OCI-LY7 (cell line): Measurements from ENCODE around the gene DNMT3B. TPM values are rescaled to one million over a fixed set of nuclear protein-coding genes. Genes with fewer than 3 reads are reported as not detected.

Source experiments
- BruUV-seq: library from RNA; stranded (reverse); fragments of 400-500 nt; replicated peaks from 2 replicates; lab custom pipeline; 2021; lab: Mats Ljungman, UMichigan
- CTCF ChIA-PET: fragments of 300-600 bp; sonication (Branson Sonifier 250); formaldehyde crosslinking; loops from one replicate; lab custom pipeline; 2022; ENCODE audit warnings: antibody characterized with exemption; ENCODE audit not compliant: unreplicated experiment; lab: Charles Lee
- POLR2A ChIA-PET: fragments of 300-600 bp; sonication (Branson Sonifier 250); formaldehyde crosslinking; loops from one replicate; lab custom pipeline; 2022; ENCODE audit warnings: antibody characterized with exemption; lab: Charles Lee
- DNase-seq: peaks from one replicate; pipeline ENCODE4 v3.0.0-alpha.2; 2015; ENCODE audit warnings: low spot score
- H2AFZ ChIP-seq: fragments of 200-600 bp; sonication (generic), shearing (Covaris generic); 2 replicates; pipeline ENCODE4 v1.6.1; 2014; ENCODE audit warnings: mild to moderate bottlenecking, antibody characterized with exemption, low read length, moderate library complexity
- H3K27ac ChIP-seq: fragments of 200-600 bp; sonication (generic); 2 replicates; pipeline ENCODE4 v1.5.1; 2014; ENCODE audit warnings: mixed run types, low read depth, mild to moderate bottlenecking, moderate library complexity, low read length, inconsistent platforms; ENCODE audit not compliant: poor library complexity, severe bottlenecking
- H3K36me3 ChIP-seq: fragments of 200-600 bp; sonication (generic); 2 replicates; pipeline ENCODE4 v1.6.1; 2014; ENCODE audit warnings: mild to moderate bottlenecking, antibody characterized with exemption, low read length, moderate library complexity, mixed read lengths; ENCODE audit not compliant: insufficient read depth
- H3K4me1 ChIP-seq: fragments of 200-600 bp; sonication (generic); 2 replicates; pipeline ENCODE4 v1.5.1; 2014; ENCODE audit warnings: mild to moderate bottlenecking, low read length; ENCODE audit not compliant: insufficient read depth, poor library complexity, severe bottlenecking
- H3K4me2 ChIP-seq: fragments of 200-600 bp; sonication (generic); 2 replicates; pipeline ENCODE4 v1.6.1; 2014; ENCODE audit warnings: mild to moderate bottlenecking, low read length
- H3K4me3 ChIP-seq: fragments of 200-600 bp; sonication (generic); 2 replicates; pipeline ENCODE4 v1.5.1; 2014; ENCODE audit warnings: mild to moderate bottlenecking, low read depth, low read length; ENCODE audit not compliant: poor library complexity, severe bottlenecking
- H3K79me2 ChIP-seq: fragments of 200-600 bp; sonication (generic); 2 replicates; pipeline ENCODE4 v1.6.1; 2016; ENCODE audit warnings: low read depth, mild to moderate bottlenecking, low read length, moderate library complexity, mixed read lengths; ENCODE audit not compliant: insufficient read depth
- H3K9me2 ChIP-seq: fragments of 200-600 bp; sonication (generic); 2 replicates; pipeline ENCODE4 v1.6.1; 2016; ENCODE audit warnings: mild to moderate bottlenecking, low read length, mixed read lengths; ENCODE audit not compliant: insufficient read depth
- H3K9me3 ChIP-seq: fragments of 200-600 bp; sonication (generic); 2 replicates; pipeline ENCODE4 v1.6.1; 2014; ENCODE audit warnings: mild to moderate bottlenecking, mixed run types, low read length, mixed read lengths
- H4K20me1 ChIP-seq: fragments of 200-600 bp; sonication (generic); 2 replicates; pipeline ENCODE4 v1.6.1; 2014; ENCODE audit warnings: mild to moderate bottlenecking, antibody characterized with exemption, low read length, moderate library complexity, mixed read lengths; ENCODE audit not compliant: insufficient read depth
- EZH2phosphoT487 ChIP-seq: fragments of 200-600 bp; sonication (generic); IDR thresholded peaks from 2 replicates; pipeline ENCODE4 v1.6.1; 2018; ENCODE audit warnings: low read depth, borderline replicate concordance, mild to moderate bottlenecking, mixed run types, antibody characterized with exemption, low read length, moderate library complexity, mixed read lengths
- intact Hi-C: fragments of 100-400 bp; cut with micrococcal nuclease; formaldehyde crosslinking; loops from one replicate; pipeline ENCODE4 v1.10.0; 2022; ENCODE audit not compliant: unreplicated experiment
- total RNA-seq, 2 experiments: library from RNA; depleted of rRNA in 1 of 2; stranded (reverse); fragments of >200 nt in 1 of 2; shearing (Covaris generic) in 1 of 2; gene quantifications; 2 replicates each; pipeline ENCODE4 v1.2.3, GENCODE V29; 2014 to 2022
- TF ChIP-seq, protein P1 (sequence below): fragments of 200-600 bp; sonication (generic); conservative IDR thresholded peaks from 2 replicates; pipeline ENCODE4 v1.5.1; 2014; ENCODE audit warnings: mild to moderate bottlenecking, antibody characterized with exemption, low read length, moderate library complexity, mixed read lengths

The DNMT3B gene
- total RNA-seq, 2 experiments from 2014 or later, result 12.1 to 13.8 TPM

DNA sequence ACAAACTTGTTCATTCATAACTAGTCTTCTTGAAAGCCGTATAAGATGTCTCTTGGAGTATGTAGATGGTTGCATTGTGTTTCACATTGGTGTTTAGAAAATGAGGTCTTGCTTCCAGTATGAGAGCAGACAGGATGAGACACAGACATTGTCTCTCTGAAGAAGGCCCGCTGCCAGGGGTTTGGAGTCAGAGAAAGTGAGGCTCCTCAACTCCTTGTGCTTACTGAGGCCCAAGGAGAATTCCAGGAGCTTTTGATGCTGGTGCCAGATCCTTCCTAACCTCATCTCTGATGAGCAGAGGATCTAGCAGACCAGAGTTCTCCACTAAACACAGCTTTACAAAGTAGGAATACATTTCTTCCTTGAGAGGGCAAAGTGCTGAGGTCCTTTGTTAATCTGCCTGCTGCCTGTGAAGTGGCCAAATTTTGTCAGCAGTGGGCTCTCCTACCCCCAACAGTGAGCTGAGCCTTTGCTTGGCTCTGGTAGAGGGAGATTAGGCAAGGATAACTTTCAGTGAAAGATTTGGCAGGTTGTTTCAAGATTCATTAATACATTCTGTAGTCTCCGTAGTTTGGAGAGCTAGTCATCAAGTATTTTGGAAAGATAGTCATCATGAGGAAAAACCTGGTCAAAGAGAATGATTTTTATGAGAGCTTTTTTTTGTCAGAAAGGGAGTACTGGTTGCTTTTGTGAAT lies 67.3 kb downstream of the DNMT3B start:
- Histone ChIP-seq H3K79me2 (peaks cover 95% of the 10 kb centered on the region), H3K9me3 (no peaks in the 10 kb centered on the region), H3K4me3 (no peak overlapping the region), H3K9me2 (no peaks in the 10 kb centered on the region), H3K4me1 (no peaks in the 10 kb centered on the region), H3K4me2 (no peak overlapping the region), H3K27ac (no peak overlapping the region), H4K20me1 (peaks cover 9% of the 10 kb centered on the region), H2AFZ (no peak overlapping the region), H3K36me3 (peaks cover 91% of the 10 kb centered on the region)
- BruUV-seq, result no TSS peak
- intact Hi-C loops, result no loop called here
- POLR2A ChIA-PET, result interaction anchor here (0.7 to 1.5 kb wide), 3 partner anchors 8 to 139 kb away, joined by 3 to 7 read pairs (median 3); no protein-coding TSS in a partner anchor
- TF ChIP-seq EZH2phosphoT487, result no peak
- TF ChIP-seq, protein P1, sequence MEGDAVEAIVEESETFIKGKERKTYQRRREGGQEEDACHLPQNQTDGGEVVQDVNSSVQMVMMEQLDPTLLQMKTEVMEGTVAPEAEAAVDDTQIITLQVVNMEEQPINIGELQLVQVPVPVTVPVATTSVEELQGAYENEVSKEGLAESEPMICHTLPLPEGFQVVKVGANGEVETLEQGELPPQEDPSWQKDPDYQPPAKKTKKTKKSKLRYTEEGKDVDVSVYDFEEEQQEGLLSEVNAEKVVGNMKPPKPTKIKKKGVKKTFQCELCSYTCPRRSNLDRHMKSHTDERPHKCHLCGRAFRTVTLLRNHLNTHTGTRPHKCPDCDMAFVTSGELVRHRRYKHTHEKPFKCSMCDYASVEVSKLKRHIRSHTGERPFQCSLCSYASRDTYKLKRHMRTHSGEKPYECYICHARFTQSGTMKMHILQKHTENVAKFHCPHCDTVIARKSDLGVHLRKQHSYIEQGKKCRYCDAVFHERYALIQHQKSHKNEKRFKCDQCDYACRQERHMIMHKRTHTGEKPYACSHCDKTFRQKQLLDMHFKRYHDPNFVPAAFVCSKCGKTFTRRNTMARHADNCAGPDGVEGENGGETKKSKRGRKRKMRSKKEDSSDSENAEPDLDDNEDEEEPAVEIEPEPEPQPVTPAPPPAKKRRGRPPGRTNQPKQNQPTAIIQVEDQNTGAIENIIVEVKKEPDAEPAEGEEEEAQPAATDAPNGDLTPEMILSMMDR, result no peak
- CTCF ChIA-PET, result no interaction called here
- no peak for DNase-seq

DNA sequence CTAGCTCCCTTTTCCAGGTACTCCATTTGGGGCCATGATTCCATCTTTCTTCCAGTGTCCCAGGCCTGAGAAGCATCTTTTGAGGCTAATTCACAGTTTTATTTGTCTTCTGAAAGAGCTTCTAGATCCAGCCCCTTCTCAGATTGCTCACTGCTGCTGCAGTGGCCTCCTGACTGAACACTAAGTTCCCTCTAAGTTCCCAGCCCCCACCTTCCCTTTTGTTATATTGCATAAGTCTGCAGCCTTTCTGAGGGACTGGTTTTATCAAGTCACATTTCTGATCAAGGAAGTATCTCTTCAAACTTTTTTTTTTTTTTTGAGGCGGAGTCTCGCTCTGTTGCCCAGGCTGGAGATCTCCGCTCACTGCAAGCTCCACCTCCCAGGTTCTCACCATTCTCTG lies 68.3 kb downstream of the DNMT3B start:
- Histone ChIP-seq H3K4me1 (no peaks in the 10 kb centered on the region), H3K79me2 (peaks cover 95% of the 10 kb centered on the region), H3K27ac (no peak overlapping the region), H3K9me2 (no peaks in the 10 kb centered on the region), H4K20me1 (peaks cover 9% of the 10 kb centered on the region; the same call in 1 of the 2 replicates), H3K4me3 (no peak overlapping the region), H2AFZ (no peak overlapping the region), H3K36me3 (peaks cover 93% of the 10 kb centered on the region), H3K9me3 (no peaks in the 10 kb centered on the region), H3K4me2 (no peak overlapping the region)
- TF ChIP-seq, protein P1, result no peak
- no peak for TF ChIP-seq EZH2phosphoT487
- ChIA-PET CTCF (interaction anchor here (0.5 kb wide), 1 partner anchor 941 kb away, joined by 3 read pairs; no protein-coding TSS in a partner anchor), POLR2A (interaction anchor here (1.5 kb wide), 1 partner anchor 13 kb away, joined by 7 read pairs; no protein-coding TSS in a partner anchor)
- no TSS peak for BruUV-seq
- DNase-seq, result no peak
- intact Hi-C loops, result no loop called here

DNA sequence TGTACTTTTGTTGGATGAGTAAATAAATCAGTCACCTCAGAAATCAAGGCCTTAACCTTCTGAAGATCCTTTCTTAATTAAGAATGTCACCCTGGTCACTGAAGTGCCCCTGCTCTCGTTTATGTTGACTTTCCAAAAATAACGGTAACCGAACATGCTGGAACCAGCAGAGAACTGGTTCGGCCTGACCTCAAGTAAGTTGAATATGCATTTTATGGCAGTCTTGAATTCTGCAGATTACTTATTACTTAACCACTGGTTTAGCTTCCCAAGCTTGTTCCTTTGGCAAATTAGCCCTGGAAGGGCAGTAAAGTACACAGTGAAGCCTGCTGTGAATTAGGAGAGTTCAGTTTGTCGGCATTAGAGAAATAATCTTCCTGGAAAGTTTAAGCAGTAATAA lies 69.8 kb downstream of the DNMT3B start:
- Histone ChIP-seq H4K20me1 (peaks cover 9% of the 10 kb centered on the region; the same call in 1 of the 2 replicates), H3K9me3 (no peaks in the 10 kb centered on the region), H3K9me2 (no peaks in the 10 kb centered on the region), H3K4me1 (no peaks in the 10 kb centered on the region), H3K36me3 (peaks cover 96% of the 10 kb centered on the region), H3K27ac (no peak overlapping the region), H3K4me2 (no peak overlapping the region), H2AFZ (no peak overlapping the region), H3K79me2 (peaks cover 93% of the 10 kb centered on the region), H3K4me3 (no peak overlapping the region)
- ChIA-PET POLR2A (interaction anchor here (0.7 kb wide), 1 partner anchor 10 kb away, joined by 4 read pairs; no protein-coding TSS in a partner anchor), CTCF (no interaction called here)
- TF ChIP-seq, protein P1, result no peak
- TF ChIP-seq EZH2phosphoT487, result no peak
- no peak for DNase-seq
- intact Hi-C loops, result no loop called here
- BruUV-seq, result no TSS peak
